Activated T-helper 1 cell treated with anti-CD3 and anti-CD28 coated beads, Interleukin-12 subunit alpha, Interleukin-12 subunit beta, Interleukin-2, Interleukin-4 antibody, amounts not matched to agents 30 ng/mL and 10 ng/mL and 1 ng/mL, durations not matched to agents 14 hours and 24 hours and 36 hours (primary cell): ENCODE results near the gene BRME1. TPM values are rescaled to one million over a fixed set of nuclear protein-coding genes. Genes with fewer than 3 reads are reported as not detected.

Source experiments
- DNase-seq: peaks from one replicate; pipeline ENCODE4 v3.0.0; 2021; ENCODE audit warnings: low spot score
- H3K27ac Mint-ChIP-seq: one replicate; pipeline ENCODE4 v1.8.0; 2021; ENCODE audit warnings: mild to moderate bottlenecking, mixed read lengths
- H3K27me3 Mint-ChIP-seq: one replicate; pipeline ENCODE4 v1.8.0; 2022; ENCODE audit warnings: mild to moderate bottlenecking, moderate library complexity, mixed read lengths; ENCODE audit not compliant: insufficient read depth
- H3K36me3 Mint-ChIP-seq: one replicate; pipeline ENCODE4 v1.8.0; 2021; ENCODE audit warnings: low read depth, mixed read lengths
- H3K4me1 Mint-ChIP-seq: one replicate; pipeline ENCODE4 v1.8.0; 2021; ENCODE audit warnings: low read depth, mixed read lengths
- H3K4me3 Mint-ChIP-seq: one replicate; pipeline ENCODE4 v1.8.0; 2021; ENCODE audit warnings: mild to moderate bottlenecking, moderate library complexity, mixed read lengths
- H3K9me3 Mint-ChIP-seq: one replicate; pipeline ENCODE4 v1.8.0; 2021; ENCODE audit warnings: mixed read lengths
- intact Hi-C: fragments of 100-400 bp; cut with micrococcal nuclease; formaldehyde crosslinking; loops from one replicate; pipeline ENCODE4 v1.15.1; 2024
- total RNA-seq: library from RNA; stranded (reverse); gene quantifications from 2 replicates; pipeline ENCODE4 v1.2.3, GENCODE V29; 2022

BRME1 gene
- total RNA-seq, 1 donor from 2014 or later, result 16.6 TPM

- Mint-ChIP-seq H3K9me3 (no peaks in the 10 kb centered on the region), H3K36me3 (peaks cover 2% of the 10 kb centered on the region), H3K27me3 (no peaks in the 10 kb centered on the region), H3K27ac (peak overlapping the region; percentile 82), H3K4me3 (peak overlapping the region; percentile 73), H3K4me1 (peaks cover 26% of the 10 kb centered on the region)
- intact Hi-C loops, result loop anchor here (1.0 kb wide), 1 partner anchor 10 kb away; no protein-coding TSS in a partner anchor
- no peak for DNase-seq
Observed at GRCh38 chr19:13850910-13851733, 54.8 kb downstream of the BRME1 start.

GRCh38 chr19:13849991-13850909 is 55.7 kb downstream of the BRME1 start:
- Mint-ChIP-seq H3K4me3 (peak overlapping the region; percentile 73), H3K4me1 (peaks cover 35% of the 10 kb centered on the region), H3K36me3 (peaks cover 2% of the 10 kb centered on the region), H3K27me3 (no peaks in the 10 kb centered on the region), H3K9me3 (no peaks in the 10 kb centered on the region), H3K27ac (peak overlapping the region; percentile 82)
- peak; percentile 60 for DNase-seq
- intact Hi-C loops, result loop anchor here (1.0 to 5.0 kb wide), 2 partner anchors 11 to 693 kb away; no protein-coding TSS in a partner anchor

- Mint-ChIP-seq H3K27me3 (no peaks in the 10 kb centered on the region), H3K4me3 (peak overlapping the region; percentile 77)
- intact Hi-C loops, result loop anchor here (5.0 kb wide), 1 partner anchor 692 kb away; no protein-coding TSS in a partner anchor
Observed at GRCh38 chr19:13848798-13849676, 56.9 kb downstream of the BRME1 start.

GRCh38 chr19:13848340-13848677 is 57.6 kb downstream of the BRME1 start:
- Mint-ChIP-seq H3K27me3 (no peaks in the 10 kb centered on the region), H3K9me3 (no peaks in the 10 kb centered on the region), H3K27ac (peak overlapping the region; percentile 67), H3K4me3 (no peak overlapping the region), H3K4me1 (peaks cover 45% of the 10 kb centered on the region), H3K36me3 (peaks cover 2% of the 10 kb centered on the region)
- DNase-seq, result no peak
- intact Hi-C loops, result loop anchor here (5.0 kb wide), 1 partner anchor 691 kb away; no protein-coding TSS in a partner anchor

More at GRCh38 chr19:13848798-13849676, 56.9 kb downstream of the BRME1 start:
- Mint-ChIP-seq H3K36me3 (peaks cover 2% of the 10 kb centered on the region), H3K27ac (peak overlapping the region; percentile 90), H3K9me3 (no peaks in the 10 kb centered on the region), H3K4me1 (peaks cover 45% of the 10 kb centered on the region)
- DNase-seq, result no peak

GRCh38 chr19:13847407-13848339 is 58.2 kb downstream of the BRME1 start:
- Mint-ChIP-seq H3K27me3 (no peaks in the 10 kb centered on the region), H3K4me1 (peaks cover 45% of the 10 kb centered on the region), H3K4me3 (peak overlapping the region; percentile 86), H3K9me3 (no peaks in the 10 kb centered on the region), H3K27ac (peak overlapping the region; percentile 97), H3K36me3 (peaks cover 2% of the 10 kb centered on the region)
- intact Hi-C loops, result loop anchor here (1.0 to 5.0 kb wide), 5 partner anchors 8 to 690 kb away; no protein-coding TSS in a partner anchor
- peak; percentile 74 for DNase-seq

- H3K4me1 Mint-ChIP-seq, result peaks cover 45% of the 10 kb centered on the region
- intact Hi-C loops, result loop anchor here (1.0 to 5.0 kb wide), 6 partner anchors 7 to 689 kb away; partner anchors contain the start of gene ZSWIM4
- peak overlapping the region; percentile 97 for H3K27ac Mint-ChIP-seq
Observed at GRCh38 chr19:13846557-13847406, 59.1 kb downstream of the BRME1 start.

GRCh38 chr19:13844130-13844631 is 61.7 kb downstream of the BRME1 start:
- Mint-ChIP-seq H3K27ac (peak overlapping the region; percentile 91), H3K36me3 (peaks cover 9% of the 10 kb centered on the region), H3K4me3 (peak overlapping the region; percentile 92), H3K4me1 (peaks cover 43% of the 10 kb centered on the region), H3K27me3 (no peaks in the 10 kb centered on the region), H3K9me3 (no peaks in the 10 kb centered on the region)
- intact Hi-C loops, result no loop called here
- no peak for DNase-seq

More at GRCh38 chr19:13846557-13847406, 59.1 kb downstream of the BRME1 start:
- Mint-ChIP-seq H3K27me3 (no peaks in the 10 kb centered on the region), H3K4me3 (peak overlapping the region; percentile 86), H3K9me3 (no peaks in the 10 kb centered on the region), H3K36me3 (peaks cover 2% of the 10 kb centered on the region)
- DNase-seq, result peak; percentile 96

- H3K27me3 Mint-ChIP-seq, result no peaks in the 10 kb centered on the region
- peaks cover 13% of the 10 kb centered on the region for H3K36me3 Mint-ChIP-seq
- H3K4me3 Mint-ChIP-seq, result peak overlapping the region; percentile 92
- intact Hi-C loops, result no loop called here
- peak overlapping the region; percentile 95 for H3K27ac Mint-ChIP-seq
- no peak for DNase-seq
- peaks cover 46% of the 10 kb centered on the region for H3K4me1 Mint-ChIP-seq
- no peaks in the 10 kb centered on the region for H3K9me3 Mint-ChIP-seq
Observed at GRCh38 chr19:13843104-13843921, 62.6 kb downstream of the BRME1 start.

GRCh38 chr19:13842291-13843103 is 63.4 kb downstream of the BRME1 start:
- intact Hi-C loops, result no loop called here
- Mint-ChIP-seq H3K36me3 (peaks cover 13% of the 10 kb centered on the region), H3K27me3 (no peaks in the 10 kb centered on the region), H3K4me3 (peak overlapping the region; percentile 93), H3K27ac (peak overlapping the region; percentile 96), H3K4me1 (peaks cover 49% of the 10 kb centered on the region), H3K9me3 (no peaks in the 10 kb centered on the region)
- DNase-seq, result peak; percentile 73
